HEK293 (cell line): ENCODE data around the gene CLCF1.
A peak's percentile ranks its signal among the peaks of the same experiment; 100 is the strongest.

ENCODE experiments used
- GLIS1 ChIP-seq: fragments of 450-650 bp; formaldehyde crosslinking; IDR thresholded peaks from 2 replicates; pipeline ENCODE4 v1.5.1; 2016; ENCODE audit warnings: missing biosample characterization, missing genetic modification characterization
- MEIS1 ChIP-seq: sonication (generic); formaldehyde crosslinking; IDR thresholded peaks from 2 replicates; pipeline ENCODE4 v1.8.1; 2022; ENCODE audit warnings: missing genetic modification reagents, mild to moderate bottlenecking, borderline replicate concordance
- ZBTB44 ChIP-seq: fragments of 450-650 bp; IDR thresholded peaks from 2 replicates; pipeline ENCODE4 v1.5.1; 2018; ENCODE audit warnings: missing biosample characterization, mild to moderate bottlenecking, missing genetic modification characterization
- ZBTB6 ChIP-seq: fragments of 450-650 bp; formaldehyde crosslinking; IDR thresholded peaks from 2 replicates; pipeline ENCODE4 v1.5.1; 2017; ENCODE audit warnings: missing biosample characterization, missing genetic modification characterization
- ZFP41 ChIP-seq: fragments of 450-650 bp; formaldehyde crosslinking; IDR thresholded peaks from 2 replicates; pipeline ENCODE4 v1.5.1; 2016; ENCODE audit warnings: missing biosample characterization, missing genetic modification characterization, borderline replicate concordance
- ZFP69B ChIP-seq: fragments of 450-650 bp; formaldehyde crosslinking; IDR thresholded peaks from 2 replicates; pipeline ENCODE4 v1.5.1; 2016; ENCODE audit warnings: missing biosample characterization, missing genetic modification characterization
- ZNF121 ChIP-seq: fragments of 450-650 bp; formaldehyde crosslinking; IDR thresholded peaks from 2 replicates; pipeline ENCODE4 v1.5.1; 2016; ENCODE audit warnings: missing biosample characterization, missing genetic modification characterization
- ZNF133 ChIP-seq: fragments of 450-650 bp; formaldehyde crosslinking; IDR thresholded peaks from 2 replicates; pipeline ENCODE4 v1.5.1; 2016; ENCODE audit warnings: missing biosample characterization, missing genetic modification characterization
- ZNF19 ChIP-seq: fragments of 450-650 bp; formaldehyde crosslinking; IDR thresholded peaks from 2 replicates; pipeline ENCODE4; 2016; ENCODE audit warnings: missing biosample characterization, missing genetic modification characterization, low read depth
- ZNF223 ChIP-seq: fragments of 450-650 bp; formaldehyde crosslinking; IDR thresholded peaks from 2 replicates; pipeline ENCODE4 v1.5.1; 2016; ENCODE audit warnings: missing biosample characterization, missing genetic modification characterization
- ZNF324 ChIP-seq: fragments of 450-650 bp; formaldehyde crosslinking; IDR thresholded peaks from 2 replicates; pipeline ENCODE4 v1.5.1; 2016; ENCODE audit warnings: missing biosample characterization, missing genetic modification characterization
- ZNF416 ChIP-seq: fragments of 450-650 bp; formaldehyde crosslinking; IDR thresholded peaks from 2 replicates; pipeline ENCODE4 v1.5.1; 2016; ENCODE audit warnings: missing biosample characterization, missing genetic modification characterization
- ZNF514 ChIP-seq: fragments of 450-650 bp; formaldehyde crosslinking; IDR thresholded peaks from 2 replicates; pipeline ENCODE4 v1.5.1; 2016; ENCODE audit warnings: missing biosample characterization, missing genetic modification characterization
- ZNF610 ChIP-seq: fragments of 450-650 bp; formaldehyde crosslinking; IDR thresholded peaks from 2 replicates; pipeline ENCODE4 v1.5.1; 2016; ENCODE audit warnings: missing biosample characterization, missing genetic modification characterization, borderline replicate concordance
- ZNF654 ChIP-seq: fragments of 450-650 bp; formaldehyde crosslinking; IDR thresholded peaks from 2 replicates; pipeline ENCODE4 v1.5.1; 2016; ENCODE audit warnings: low read depth, missing biosample characterization, missing genetic modification characterization
- ZNF660 ChIP-seq: fragments of 450-650 bp; IDR thresholded peaks from 2 replicates; pipeline ENCODE4 v1.5.1; 2018; ENCODE audit warnings: missing biosample characterization, mild to moderate bottlenecking, missing genetic modification characterization
- ZNF670 ChIP-seq: fragments of 450-650 bp; formaldehyde crosslinking; IDR thresholded peaks from 2 replicates; pipeline ENCODE4 v1.5.1; 2016; ENCODE audit warnings: missing biosample characterization, missing genetic modification characterization, low read depth
- ZNF704 ChIP-seq: fragments of 450-650 bp; formaldehyde crosslinking; IDR thresholded peaks from 2 replicates; pipeline ENCODE4 v1.5.1; 2016; ENCODE audit warnings: missing biosample characterization, missing genetic modification characterization
- ZNF785 ChIP-seq: fragments of 450-650 bp; formaldehyde crosslinking; IDR thresholded peaks from 2 replicates; pipeline ENCODE4 v1.5.1; 2016; ENCODE audit warnings: missing biosample characterization, missing genetic modification characterization
- TF ChIP-seq, protein P1 (sequence below): fragments of 450-650 bp; formaldehyde crosslinking; IDR thresholded peaks from 2 replicates; pipeline ENCODE4; 2016; ENCODE audit warnings: missing biosample characterization, missing genetic modification characterization
- TF ChIP-seq, protein P2 (sequence below): fragments of 450-650 bp; formaldehyde crosslinking; IDR thresholded peaks from 2 replicates; pipeline ENCODE4 v1.5.1; 2016; ENCODE audit warnings: missing biosample characterization, missing genetic modification characterization
- TF ChIP-seq, protein P3 (sequence below): fragments of 450-650 bp; formaldehyde crosslinking; IDR thresholded peaks from 2 replicates; pipeline ENCODE4 v1.5.1; 2016; ENCODE audit warnings: missing biosample characterization, missing genetic modification characterization
- TF ChIP-seq, protein P4 (sequence below): fragments of 450-650 bp; formaldehyde crosslinking; IDR thresholded peaks from 2 replicates; pipeline ENCODE4 v1.5.1; 2016; ENCODE audit warnings: missing biosample characterization, missing genetic modification characterization
- TF ChIP-seq, protein P5 (sequence below): fragments of 450-650 bp; formaldehyde crosslinking; IDR thresholded peaks from 2 replicates; pipeline ENCODE4 v1.5.1; 2016; ENCODE audit warnings: missing biosample characterization, missing genetic modification characterization
- TF ChIP-seq, protein P6 (sequence below): fragments of 450-650 bp; formaldehyde crosslinking; conservative IDR thresholded peaks from 2 replicates; pipeline ENCODE4 v1.5.1; 2016; ENCODE audit warnings: low read depth, missing biosample characterization, missing genetic modification characterization

CLCF1 gene

DNA sequence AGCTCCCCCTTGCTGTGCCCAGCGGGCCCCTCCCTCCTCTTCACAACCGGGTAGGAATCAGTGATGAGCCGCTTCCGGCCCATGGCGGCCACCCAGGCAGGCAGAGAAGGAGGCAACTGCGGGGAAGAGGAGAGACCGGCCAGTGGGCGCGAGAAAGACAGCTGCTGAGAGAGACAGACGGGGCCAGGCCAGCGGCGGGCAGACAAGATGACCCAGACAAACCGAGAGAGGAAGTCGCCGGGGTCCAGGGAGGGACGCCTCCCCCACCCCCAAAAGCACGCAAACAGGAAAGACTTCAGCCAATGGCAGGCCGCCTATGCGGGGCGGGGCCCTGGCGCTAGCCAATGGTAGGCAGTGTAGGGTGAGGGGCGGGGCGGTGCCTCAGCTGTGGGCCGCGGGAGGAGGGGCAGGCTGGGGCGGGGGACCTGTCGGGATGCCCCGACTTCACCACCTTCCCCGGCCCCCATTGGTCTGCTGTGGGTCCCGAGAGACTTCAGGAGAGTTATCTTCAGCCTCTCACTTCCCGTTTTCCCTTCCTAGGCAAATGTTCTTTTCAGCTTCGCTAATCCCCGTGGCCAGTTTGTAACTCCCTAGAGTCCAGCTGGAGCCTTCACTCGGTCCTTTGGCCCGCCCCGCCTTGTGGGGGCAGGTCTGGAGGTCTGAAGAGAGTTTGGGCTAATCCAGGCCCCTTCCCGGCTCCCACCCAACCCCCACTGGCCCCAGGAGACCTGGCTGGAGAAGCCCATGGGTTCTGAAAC lies 19.9 kb downstream of the CLCF1 start, which contains the start of gene POLD4 (continued):
- TF ChIP-seq ZBTB6 (tag by site-specific recombination), result no peak
- no peak for TF ChIP-seq ZNF660
- TF ChIP-seq ZNF133 (tag by site-specific recombination), result no peak
- TF ChIP-seq MEIS1 (CRISPR knock-in tag), result no peak
- TF ChIP-seq ZNF121 (tag by site-specific recombination), result no peak
- TF ChIP-seq ZNF610 (tag by site-specific recombination), result no peak
- TF ChIP-seq, protein P1, sequence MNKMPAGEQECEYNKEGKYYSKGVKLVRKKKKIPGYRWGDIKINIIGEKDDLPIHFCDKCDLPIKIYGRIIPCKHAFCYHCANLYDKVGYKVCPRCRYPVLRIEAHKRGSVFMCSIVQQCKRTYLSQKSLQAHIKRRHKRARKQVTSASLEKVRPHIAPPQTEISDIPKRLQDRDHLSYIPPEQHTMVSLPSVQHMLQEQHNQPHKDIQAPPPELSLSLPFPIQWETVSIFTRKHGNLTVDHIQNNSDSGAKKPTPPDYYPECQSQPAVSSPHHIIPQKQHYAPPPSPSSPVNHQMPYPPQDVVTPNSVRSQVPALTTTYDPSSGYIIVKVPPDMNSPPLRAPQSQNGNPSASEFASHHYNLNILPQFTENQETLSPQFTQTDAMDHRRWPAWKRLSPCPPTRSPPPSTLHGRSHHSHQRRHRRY (tag by site-specific recombination), result no peak
- TF ChIP-seq GLIS1 (tag by site-specific recombination), result peak; percentile 75
- no peak for TF ChIP-seq ZFP41 (tag by site-specific recombination)
- no peak for TF ChIP-seq ZFP69B (tag by site-specific recombination)
- no peak for TF ChIP-seq ZNF704 (tag by site-specific recombination)
- TF ChIP-seq ZNF223 (tag by site-specific recombination), result peak; percentile 94
- TF ChIP-seq ZNF19 (tag by site-specific recombination), result no peak
- TF ChIP-seq, protein P2, sequence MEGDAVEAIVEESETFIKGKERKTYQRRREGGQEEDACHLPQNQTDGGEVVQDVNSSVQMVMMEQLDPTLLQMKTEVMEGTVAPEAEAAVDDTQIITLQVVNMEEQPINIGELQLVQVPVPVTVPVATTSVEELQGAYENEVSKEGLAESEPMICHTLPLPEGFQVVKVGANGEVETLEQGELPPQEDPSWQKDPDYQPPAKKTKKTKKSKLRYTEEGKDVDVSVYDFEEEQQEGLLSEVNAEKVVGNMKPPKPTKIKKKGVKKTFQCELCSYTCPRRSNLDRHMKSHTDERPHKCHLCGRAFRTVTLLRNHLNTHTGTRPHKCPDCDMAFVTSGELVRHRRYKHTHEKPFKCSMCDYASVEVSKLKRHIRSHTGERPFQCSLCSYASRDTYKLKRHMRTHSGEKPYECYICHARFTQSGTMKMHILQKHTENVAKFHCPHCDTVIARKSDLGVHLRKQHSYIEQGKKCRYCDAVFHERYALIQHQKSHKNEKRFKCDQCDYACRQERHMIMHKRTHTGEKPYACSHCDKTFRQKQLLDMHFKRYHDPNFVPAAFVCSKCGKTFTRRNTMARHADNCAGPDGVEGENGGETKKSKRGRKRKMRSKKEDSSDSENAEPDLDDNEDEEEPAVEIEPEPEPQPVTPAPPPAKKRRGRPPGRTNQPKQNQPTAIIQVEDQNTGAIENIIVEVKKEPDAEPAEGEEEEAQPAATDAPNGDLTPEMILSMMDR (tag by site-specific recombination), result no peak
- no peak for TF ChIP-seq ZNF416
- TF ChIP-seq, protein P3, sequence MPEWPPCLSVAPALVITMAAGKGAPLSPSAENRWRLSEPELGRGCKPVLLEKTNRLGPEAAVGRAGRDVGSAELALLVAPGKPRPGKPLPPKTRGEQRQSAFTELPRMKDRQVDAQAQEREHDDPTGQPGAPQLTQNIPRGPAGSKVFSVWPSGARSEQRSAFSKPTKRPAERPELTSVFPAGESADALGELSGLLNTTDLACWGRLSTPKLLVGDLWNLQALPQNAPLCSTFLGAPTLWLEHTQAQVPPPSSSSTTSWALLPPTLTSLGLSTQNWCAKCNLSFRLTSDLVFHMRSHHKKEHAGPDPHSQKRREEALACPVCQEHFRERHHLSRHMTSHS (tag by site-specific recombination), result no peak
- TF ChIP-seq, protein P4, sequence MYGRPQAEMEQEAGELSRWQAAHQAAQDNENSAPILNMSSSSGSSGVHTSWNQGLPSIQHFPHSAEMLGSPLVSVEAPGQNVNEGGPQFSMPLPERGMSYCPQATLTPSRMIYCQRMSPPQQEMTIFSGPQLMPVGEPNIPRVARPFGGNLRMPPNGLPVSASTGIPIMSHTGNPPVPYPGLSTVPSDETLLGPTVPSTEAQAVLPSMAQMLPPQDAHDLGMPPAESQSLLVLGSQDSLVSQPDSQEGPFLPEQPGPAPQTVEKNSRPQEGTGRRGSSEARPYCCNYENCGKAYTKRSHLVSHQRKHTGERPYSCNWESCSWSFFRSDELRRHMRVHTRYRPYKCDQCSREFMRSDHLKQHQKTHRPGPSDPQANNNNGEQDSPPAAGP (tag by site-specific recombination), result peak; percentile 55; the same call in 1 of the 2 replicates
- no peak for TF ChIP-seq ZNF324 (tag by site-specific recombination)
- TF ChIP-seq, protein P5, sequence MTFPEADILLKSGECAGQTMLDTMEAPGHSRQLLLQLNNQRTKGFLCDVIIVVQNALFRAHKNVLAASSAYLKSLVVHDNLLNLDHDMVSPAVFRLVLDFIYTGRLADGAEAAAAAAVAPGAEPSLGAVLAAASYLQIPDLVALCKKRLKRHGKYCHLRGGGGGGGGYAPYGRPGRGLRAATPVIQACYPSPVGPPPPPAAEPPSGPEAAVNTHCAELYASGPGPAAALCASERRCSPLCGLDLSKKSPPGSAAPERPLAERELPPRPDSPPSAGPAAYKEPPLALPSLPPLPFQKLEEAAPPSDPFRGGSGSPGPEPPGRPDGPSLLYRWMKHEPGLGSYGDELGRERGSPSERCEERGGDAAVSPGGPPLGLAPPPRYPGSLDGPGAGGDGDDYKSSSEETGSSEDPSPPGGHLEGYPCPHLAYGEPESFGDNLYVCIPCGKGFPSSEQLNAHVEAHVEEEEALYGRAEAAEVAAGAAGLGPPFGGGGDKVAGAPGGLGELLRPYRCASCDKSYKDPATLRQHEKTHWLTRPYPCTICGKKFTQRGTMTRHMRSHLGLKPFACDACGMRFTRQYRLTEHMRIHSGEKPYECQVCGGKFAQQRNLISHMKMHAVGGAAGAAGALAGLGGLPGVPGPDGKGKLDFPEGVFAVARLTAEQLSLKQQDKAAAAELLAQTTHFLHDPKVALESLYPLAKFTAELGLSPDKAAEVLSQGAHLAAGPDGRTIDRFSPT (tag by site-specific recombination), result peak; percentile 15
- TF ChIP-seq ZNF670 (tag by site-specific recombination), result no peak
- TF ChIP-seq, protein P6, sequence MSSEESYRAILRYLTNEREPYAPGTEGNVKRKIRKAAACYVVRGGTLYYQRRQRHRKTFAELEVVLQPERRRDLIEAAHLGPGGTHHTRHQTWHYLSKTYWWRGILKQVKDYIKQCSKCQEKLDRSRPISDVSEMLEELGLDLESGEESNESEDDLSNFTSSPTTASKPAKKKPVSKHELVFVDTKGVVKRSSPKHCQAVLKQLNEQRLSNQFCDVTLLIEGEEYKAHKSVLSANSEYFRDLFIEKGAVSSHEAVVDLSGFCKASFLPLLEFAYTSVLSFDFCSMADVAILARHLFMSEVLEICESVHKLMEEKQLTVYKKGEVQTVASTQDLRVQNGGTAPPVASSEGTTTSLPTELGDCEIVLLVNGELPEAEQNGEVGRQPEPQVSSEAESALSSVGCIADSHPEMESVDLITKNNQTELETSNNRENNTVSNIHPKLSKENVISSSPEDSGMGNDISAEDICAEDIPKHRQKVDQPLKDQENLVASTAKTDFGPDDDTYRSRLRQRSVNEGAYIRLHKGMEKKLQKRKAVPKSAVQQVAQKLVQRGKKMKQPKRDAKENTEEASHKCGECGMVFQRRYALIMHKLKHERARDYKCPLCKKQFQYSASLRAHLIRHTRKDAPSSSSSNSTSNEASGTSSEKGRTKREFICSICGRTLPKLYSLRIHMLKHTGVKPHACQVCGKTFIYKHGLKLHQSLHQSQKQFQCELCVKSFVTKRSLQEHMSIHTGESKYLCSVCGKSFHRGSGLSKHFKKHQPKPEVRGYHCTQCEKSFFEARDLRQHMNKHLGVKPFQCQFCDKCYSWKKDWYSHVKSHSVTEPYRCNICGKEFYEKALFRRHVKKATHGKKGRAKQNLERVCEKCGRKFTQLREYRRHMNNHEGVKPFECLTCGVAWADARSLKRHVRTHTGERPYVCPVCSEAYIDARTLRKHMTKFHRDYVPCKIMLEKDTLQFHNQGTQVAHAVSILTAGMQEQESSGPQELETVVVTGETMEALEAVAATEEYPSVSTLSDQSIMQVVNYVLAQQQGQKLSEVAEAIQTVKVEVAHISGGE (tag by site-specific recombination), result peak; percentile 72
- TF ChIP-seq ZBTB44 (tag by site-specific recombination), result no peak
- no peak for TF ChIP-seq ZNF514 (tag by site-specific recombination)
- TF ChIP-seq ZNF654 (tag by site-specific recombination), result no peak
- TF ChIP-seq ZNF785, result no peak
